GM23248 (cell line): ENCODE results near the gene SCG5.

Source experiments
- EZH2 ChIP-seq: fragments of 200-600 bp; sonication (generic); IDR thresholded peaks from 2 replicates; pipeline ENCODE4 v1.6.1; 2018; ENCODE audit warnings: antibody characterized with exemption, mild to moderate bottlenecking; ENCODE audit not compliant: insufficient read depth, poor library complexity, severe bottlenecking
- EZH2phosphoT487 ChIP-seq: fragments of 200-600 bp; sonication (generic); IDR thresholded peaks from 2 replicates; pipeline ENCODE4 v1.6.1; 2018; ENCODE audit warnings: antibody characterized with exemption, moderate library complexity, mild to moderate bottlenecking, low read depth; ENCODE audit not compliant: insufficient read depth

DNA sequence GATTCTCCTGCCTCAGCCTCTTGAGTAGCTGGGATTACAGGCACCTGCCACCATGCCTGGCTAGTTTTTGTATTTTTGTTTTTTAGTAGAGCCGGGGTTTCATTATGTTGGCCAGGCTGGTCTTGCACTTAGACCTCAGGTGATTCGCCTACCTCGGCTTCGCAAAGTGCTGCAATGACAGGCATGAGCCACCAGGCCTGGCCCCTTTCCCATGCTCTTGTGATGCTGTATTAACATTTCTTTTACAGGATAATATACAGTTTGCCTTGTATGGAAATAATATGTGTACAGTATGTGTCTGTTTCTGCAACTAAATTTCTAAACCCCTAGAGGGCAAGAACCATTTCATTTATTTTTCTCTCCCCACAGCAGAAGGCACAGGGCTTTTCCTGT is 37.8 kb downstream of the SCG5 start:
- TF ChIP-seq EZH2: no peak
- no peak for TF ChIP-seq EZH2phosphoT487
